Common myeloid progenitor, CD34-positive (primary cell): ENCODE measurements around the gene CDH23.

Experiments used
- CTCF ChIA-PET: fragments of 350-600 bp; sonication (Branson Sonifier 250); formaldehyde crosslinking; loops from one replicate; lab custom pipeline; 2021; ENCODE audit warnings: antibody characterized with exemption; lab: Charles Lee
- POLR2A ChIA-PET: fragments of 350-600 bp; sonication (Branson Sonifier 250); formaldehyde crosslinking; loops from one replicate; lab custom pipeline; 2021; ENCODE audit warnings: antibody characterized with exemption; lab: Charles Lee
- DNase-seq, 3 donors: peaks; one replicate each; pipeline versions ENCODE4 v3.0.0 to v3.0.0-alpha.2; 2013
- H3K27ac ChIP-seq, 2 experiments: 1 replicate in 1 of 2; 2 replicates in 1 of 2; pipeline ENCODE4 v1.7.0; 2013; ENCODE audit warnings: inconsistent platforms in 2 of 2, low read length in 2 of 2, mild to moderate bottlenecking in 2 of 2, low read depth in 1 of 2, moderate library complexity in 1 of 2; ENCODE audit not compliant: severe bottlenecking in 2 of 2, insufficient read depth in 1 of 2, poor library complexity in 1 of 2
- H3K27me3 ChIP-seq, 5 experiments: replicated peaks in 2 of 5; 1 replicate in 3 of 5; 2 replicates in 2 of 5; pipeline versions ENCODE4 v1.6.1 to v1.7.0; 2013; ENCODE audit warnings: low read length in 4 of 5, mild to moderate bottlenecking in 2 of 5, moderate library complexity in 2 of 5, inconsistent platforms in 1 of 5; ENCODE audit not compliant: insufficient read depth in 5 of 5, control insufficient read depth in 4 of 5
- H3K36me3 ChIP-seq, 4 experiments: 1 replicate in 2 of 4; 2 replicates in 2 of 4; pipeline versions ENCODE4 v1.6.1 to v1.7.0; 2013; ENCODE audit warnings: low read length in 3 of 4, control low read depth in 1 of 4, mild to moderate bottlenecking in 1 of 4; ENCODE audit not compliant: control insufficient read depth in 4 of 4, insufficient read depth in 4 of 4
- H3K4me1 ChIP-seq, 4 experiments: 1 replicate in 3 of 4; 2 replicates in 1 of 4; pipeline versions ENCODE4 v1.6.1 to v1.7.1; 2013; ENCODE audit warnings: low read length in 3 of 4, mild to moderate bottlenecking in 3 of 4, control low read depth in 1 of 4, inconsistent platforms in 1 of 4, moderate library complexity in 1 of 4; ENCODE audit not compliant: control insufficient read depth in 4 of 4, insufficient read depth in 4 of 4; ENCODE audit errors: control extremely low read depth in 1 of 4
- H3K4me3 ChIP-seq, 7 experiments: 1 replicate in 4 of 7; 2 replicates in 3 of 7; pipeline versions ENCODE4 v1.5.1 to v1.7.0; 2013; ENCODE audit warnings: mild to moderate bottlenecking in 7 of 7, low read length in 6 of 7, moderate library complexity in 6 of 7, inconsistent platforms in 2 of 7, low read depth in 2 of 7, control low read depth in 1 of 7; ENCODE audit not compliant: insufficient read depth in 4 of 7, control insufficient read depth in 1 of 7; ENCODE audit errors: extremely low read depth in 1 of 7
- H3K9me3 ChIP-seq, 5 experiments: 1 replicate in 4 of 5; 2 replicates in 1 of 5; pipeline versions ENCODE4 v1.6.1 to v1.7.1; 2013; ENCODE audit warnings: low read length in 4 of 5, mild to moderate bottlenecking in 2 of 5, inconsistent platforms in 1 of 5, low read depth in 1 of 5, moderate library complexity in 1 of 5; ENCODE audit not compliant: control insufficient read depth in 4 of 5, insufficient read depth in 2 of 5; ENCODE audit errors: control extremely low read depth in 1 of 5
- WGBS: methylation state at CpG from one replicate; pipeline ENCODE4 v1.1.5; 2013; ENCODE audit not compliant: insufficient coverage; 5-methylcytosine and 5-hydroxymethylcytosine counted together

CDH23 gene

GRCh38 chr10:71819985-71820384 is 423.3 kb downstream of the CDH23 start:
- H3K4me3 ChIP-seq = no peak overlapping the region
- peaks cover 0 to 10% (median 0%) of the 10 kb centered on the region in 4 experiments for H3K4me1 ChIP-seq
- no peaks in the 10 kb centered on the region for H3K27me3 ChIP-seq
- POLR2A ChIA-PET = no interaction called here
- CTCF ChIA-PET = interaction anchor here (0.6 to 3.0 kb wide), 4 partner anchors 9 to 248 kb away, joined by 3 to 8 read pairs (median 5); no protein-coding TSS in a partner anchor
- DNase-seq = no peak
- no peak overlapping the region for H3K27ac ChIP-seq
- WGBS = 97% methylated on average over 5 of the region's 6 CpGs
- peaks cover 19 to 87% (median 65%) of the 10 kb centered on the region in 4 experiments for H3K36me3 ChIP-seq
- no peaks in the 10 kb centered on the region for H3K9me3 ChIP-seq

- POLR2A ChIA-PET = no interaction called here
- Histone ChIP-seq H3K36me3 (peaks cover 20 to 90% (median 70%) of the 10 kb centered on the region in 4 experiments), H3K4me3 (no peak overlapping the region), H3K4me1 (peaks cover 0 to 10% (median 0%) of the 10 kb centered on the region in 4 experiments), H3K27ac (no peak overlapping the region), H3K9me3 (no peaks in the 10 kb centered on the region), H3K27me3 (no peaks in the 10 kb centered on the region)
- WGBS = 100% methylated on average over 2 of the region's 8 CpGs
- no peak for DNase-seq
- CTCF ChIA-PET = no interaction called here
Measured at GRCh38 chr10:71820966-71821365, 424.2 kb downstream of the CDH23 start.

- peaks cover 0 to 10% (median 0%) of the 10 kb centered on the region in 4 experiments for H3K4me1 ChIP-seq
Measured at GRCh38 chr10:71821909-71822763, 425.4 kb downstream of the CDH23 start.

DNA sequence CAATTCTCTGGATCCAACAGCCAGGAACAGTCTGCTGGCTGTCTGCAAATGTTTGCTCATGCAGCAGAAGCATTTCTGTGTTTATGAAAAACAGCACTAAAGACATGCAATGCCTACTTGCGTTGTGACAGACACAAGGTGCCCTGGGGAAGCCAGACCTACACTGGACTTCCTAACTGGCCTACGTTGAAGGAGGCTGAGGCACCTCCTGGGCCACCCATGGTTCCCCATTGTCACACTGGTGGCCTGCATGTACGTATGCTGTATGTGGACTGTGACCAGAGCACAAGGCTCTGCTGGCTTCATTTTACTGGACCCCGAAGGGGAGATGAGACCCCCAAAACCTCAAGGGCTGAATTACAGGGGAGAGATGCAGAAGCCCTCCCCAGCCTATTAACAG is 426.6 kb downstream of the CDH23 start:
- Histone ChIP-seq H3K36me3 (peaks cover 17 to 86% (median 66%) of the 10 kb centered on the region in 4 experiments), H3K4me1 (peaks cover 0 to 10% (median 0%) of the 10 kb centered on the region in 4 experiments), H3K27me3 (no peaks in the 10 kb centered on the region), H3K4me3 (no peak overlapping the region), H3K27ac (no peak overlapping the region), H3K9me3 (no peaks in the 10 kb centered on the region)
- POLR2A ChIA-PET = interaction anchor here (0.6 to 0.7 kb wide), 2 partner anchors 10 to 93 kb away, joined by 3 read pairs; no protein-coding TSS in a partner anchor
- no peak for DNase-seq
- WGBS = 93% methylated on average over 4 of the region's 4 CpGs
- CTCF ChIA-PET = interaction anchor here (0.8 to 1.8 kb wide), 3 partner anchors 8 to 47 kb away, joined by 3 to 6 read pairs (median 4); no protein-coding TSS in a partner anchor

More at GRCh38 chr10:71821909-71822763, 425.4 kb downstream of the CDH23 start:
- ChIA-PET POLR2A (interaction anchor here (0.6 to 0.7 kb wide), 2 partner anchors 22 to 38 kb away, joined by 3 to 4 read pairs; no protein-coding TSS in a partner anchor), CTCF (interaction anchor here (0.7 to 1.8 kb wide), 6 partner anchors 9 to 121 kb away, joined by 3 to 6 read pairs (median 4); no protein-coding TSS in a partner anchor)
- peaks cover 17 to 88% (median 68%) of the 10 kb centered on the region in 4 experiments for H3K36me3 ChIP-seq
- WGBS = 79% methylated on average over 9 of the region's 9 CpGs
- no peak overlapping the region for H3K4me3 ChIP-seq
- H3K27ac ChIP-seq = no peak overlapping the region
- H3K27me3 ChIP-seq = no peaks in the 10 kb centered on the region
- DNase-seq = peak in 2 of 3 donors; percentile 73 to 74
- no peaks in the 10 kb centered on the region for H3K9me3 ChIP-seq

DNA sequence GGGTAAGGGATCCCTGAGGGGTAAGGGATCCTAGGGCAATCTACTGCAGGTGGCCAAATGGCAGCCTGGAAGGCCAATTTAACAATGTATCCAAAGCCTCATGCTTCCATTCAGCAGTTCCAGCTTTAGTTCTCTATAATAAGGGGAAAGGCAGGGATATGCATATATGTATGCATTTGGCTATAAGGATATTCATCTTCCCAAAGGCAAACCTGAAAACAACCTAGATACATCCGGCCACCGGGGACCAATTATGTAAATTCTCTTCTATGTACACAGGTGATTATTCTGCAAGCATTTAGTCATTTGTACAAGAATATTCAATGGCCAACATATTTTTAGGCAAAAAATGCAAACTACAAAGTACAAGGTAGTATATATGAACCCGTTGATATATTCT is 427.6 kb downstream of the CDH23 start:
- no peaks in the 10 kb centered on the region for H3K27me3 ChIP-seq
- peaks cover 21 to 86% (median 67%) of the 10 kb centered on the region in 4 experiments for H3K36me3 ChIP-seq
- ChIA-PET CTCF (interaction anchor here (2.4 kb wide), 1 partner anchor 8 kb away, joined by 6 read pairs; no protein-coding TSS in a partner anchor), POLR2A (interaction anchor here (0.6 kb wide), 1 partner anchor 74 kb away, joined by 8 read pairs; no protein-coding TSS in a partner anchor)
- H3K9me3 ChIP-seq = no peaks in the 10 kb centered on the region
- DNase-seq = no peak
- no CpG with 5 or more reads among the region's 3 CpGs for WGBS
- H3K27ac ChIP-seq = no peak overlapping the region
- peaks cover 0 to 10% (median 1%) of the 10 kb centered on the region in 4 experiments for H3K4me1 ChIP-seq
- no peak overlapping the region for H3K4me3 ChIP-seq

- ChIA-PET POLR2A (no interaction called here), CTCF (interaction anchor here (1.6 to 2.5 kb wide), 4 partner anchors 9 to 23 kb away, joined by 4 to 7 read pairs (median 6); no protein-coding TSS in a partner anchor)
- DNase-seq = no peak
- peaks cover 0 to 4% (median 0%) of the 10 kb centered on the region in 5 experiments for H3K9me3 ChIP-seq
- WGBS = 89% methylated on average over 9 of the region's 11 CpGs
- no peak overlapping the region for H3K27ac ChIP-seq
- no peak overlapping the region for H3K4me3 ChIP-seq
- peaks cover 19 to 86% (median 64%) of the 10 kb centered on the region in 4 experiments for H3K36me3 ChIP-seq
- no peaks in the 10 kb centered on the region for H3K27me3 ChIP-seq
- peaks cover 0 to 10% (median 1%) of the 10 kb centered on the region in 4 experiments for H3K4me1 ChIP-seq
Measured at GRCh38 chr10:71825217-71825616, 428.5 kb downstream of the CDH23 start.
